CD4-positive, alpha-beta T cell treated with Interferon gamma for 1 hour (primary cell): ENCODE results near the gene C19orf85.
A peak's percentile ranks its signal among the peaks of the same experiment; 100 is the strongest.

Experiments used
- DNase-seq: peaks from one replicate; pipeline ENCODE4 v3.0.0-alpha.2; 2020

The C19orf85 gene

DNA sequence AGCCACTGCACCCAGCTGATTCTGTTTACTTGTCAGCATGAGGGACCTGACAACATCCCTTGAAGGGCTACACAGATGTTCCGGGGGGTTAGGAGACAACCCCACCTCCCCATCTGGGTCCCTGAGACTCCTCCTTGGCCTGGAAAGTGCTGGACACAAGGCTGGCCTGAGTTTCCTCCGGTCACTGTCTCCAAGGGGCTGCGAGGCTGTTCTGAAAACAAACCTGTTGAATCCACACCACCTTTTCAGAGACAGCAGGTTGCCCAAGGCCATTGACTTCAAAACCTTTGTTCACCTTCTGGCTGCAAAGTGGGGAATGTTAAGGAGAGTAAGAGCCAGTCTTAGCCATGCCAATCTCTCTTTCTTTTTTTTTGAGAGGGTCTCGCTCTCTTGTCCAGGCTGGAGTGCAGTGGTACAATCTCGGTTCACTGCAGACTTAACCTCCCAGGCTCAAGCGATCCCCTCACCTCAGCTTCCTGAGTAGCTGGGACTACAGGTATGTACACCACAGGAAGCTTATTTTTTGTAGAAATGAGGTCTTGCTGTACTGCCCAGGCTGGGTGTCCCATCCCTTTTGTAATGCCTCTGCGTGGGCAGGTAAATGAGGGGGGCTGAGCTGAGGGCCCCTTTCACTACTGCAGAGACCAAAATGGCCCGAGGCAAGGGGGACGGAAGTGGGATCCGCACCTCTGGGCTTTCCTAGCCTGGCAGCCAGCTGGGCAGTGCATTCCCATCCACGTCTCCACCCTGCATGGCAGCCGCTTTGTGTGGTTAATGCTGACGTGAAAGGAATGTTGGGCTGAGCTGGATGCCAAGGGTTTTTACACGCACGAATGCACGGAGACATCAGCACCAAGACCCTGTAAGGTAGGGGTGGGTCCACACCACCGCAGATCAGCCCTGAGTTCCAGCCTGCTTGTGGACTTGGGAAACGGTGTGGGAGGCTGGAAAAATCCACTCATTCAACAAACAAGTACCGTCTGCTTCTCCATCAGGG, 10.0 kb upstream of the C19orf85 start:
- DNase-seq = no peak

DNA sequence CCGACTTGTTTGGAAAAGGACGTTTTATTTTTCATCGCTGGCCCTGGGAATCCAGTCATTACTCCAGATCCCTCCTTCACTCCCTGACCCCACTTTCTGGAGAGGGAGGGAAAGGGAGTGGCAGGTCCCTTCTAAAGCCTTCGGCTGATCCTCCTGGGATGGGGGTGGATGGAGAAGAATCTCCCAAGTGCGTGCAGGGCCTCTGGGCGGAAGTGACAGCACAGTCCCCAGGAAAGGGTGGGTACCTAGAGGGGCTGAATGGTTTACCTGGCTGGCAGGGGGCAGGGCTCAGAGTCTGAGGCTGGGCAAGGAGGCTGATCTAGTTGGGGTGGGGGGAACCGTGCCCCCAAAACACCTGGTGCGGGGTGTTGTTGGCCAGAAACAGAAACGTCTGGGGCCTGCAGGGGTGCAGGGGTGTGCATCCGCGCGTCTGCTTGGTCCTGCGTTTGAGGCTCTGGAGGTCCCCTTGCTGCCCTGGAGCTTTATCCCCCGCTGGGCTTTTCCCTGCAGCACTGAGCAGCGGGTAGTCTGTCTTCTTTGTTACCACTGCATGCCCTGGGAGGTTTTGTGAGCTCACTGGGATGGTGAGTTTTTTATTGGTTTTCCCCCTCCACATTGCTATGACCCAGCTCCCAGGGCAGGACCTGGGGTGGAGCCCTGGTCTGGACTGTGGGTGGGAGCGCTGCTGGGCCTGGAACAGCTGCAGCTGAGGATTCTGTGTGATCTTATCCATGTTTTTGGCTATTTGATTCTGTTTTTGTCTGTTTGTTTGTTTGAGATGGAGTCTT, 8.9 kb upstream of the C19orf85 start:
- no peak for DNase-seq

DNA sequence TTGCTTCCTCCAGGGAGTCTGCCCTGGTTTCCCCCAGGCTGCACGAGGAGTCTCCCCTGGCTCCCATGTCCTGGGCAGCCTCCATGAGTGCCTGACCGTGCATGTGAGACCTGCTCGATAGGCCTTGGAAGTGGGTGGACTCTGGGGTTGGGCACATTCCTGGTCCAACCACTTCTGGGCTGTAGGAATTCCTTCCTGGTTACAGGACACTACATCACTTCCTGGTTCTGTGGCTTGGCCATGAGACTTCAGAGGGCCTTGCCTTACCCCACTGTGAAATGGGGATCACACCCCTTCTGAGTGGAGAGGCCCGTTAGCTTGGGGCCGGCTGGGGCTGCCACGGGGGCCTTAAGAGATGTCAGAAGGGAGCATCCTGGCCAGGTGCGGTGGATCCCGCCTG, 7.9 kb upstream of the C19orf85 start:
- no peak for DNase-seq

DNA sequence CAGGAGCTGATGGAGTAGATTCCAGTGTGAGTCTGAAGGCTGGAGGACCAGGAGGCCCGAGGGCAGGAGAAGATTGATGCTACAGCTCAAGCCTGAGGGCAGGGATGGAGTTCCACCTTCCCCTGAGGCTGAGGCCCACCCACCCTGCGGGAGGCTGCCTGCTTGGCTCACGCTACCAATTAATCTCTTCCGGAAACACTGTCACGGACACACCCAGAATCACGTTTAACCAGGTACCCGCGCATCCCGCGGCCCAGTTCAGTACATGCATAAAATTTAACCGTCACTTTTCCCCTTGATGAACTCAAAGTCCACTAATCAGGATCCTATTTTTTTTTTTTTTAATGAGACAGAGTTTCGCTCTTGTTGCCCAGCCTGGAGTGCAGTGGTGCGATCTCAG, 6.7 kb upstream of the C19orf85 start:
- no peak for DNase-seq

DNA sequence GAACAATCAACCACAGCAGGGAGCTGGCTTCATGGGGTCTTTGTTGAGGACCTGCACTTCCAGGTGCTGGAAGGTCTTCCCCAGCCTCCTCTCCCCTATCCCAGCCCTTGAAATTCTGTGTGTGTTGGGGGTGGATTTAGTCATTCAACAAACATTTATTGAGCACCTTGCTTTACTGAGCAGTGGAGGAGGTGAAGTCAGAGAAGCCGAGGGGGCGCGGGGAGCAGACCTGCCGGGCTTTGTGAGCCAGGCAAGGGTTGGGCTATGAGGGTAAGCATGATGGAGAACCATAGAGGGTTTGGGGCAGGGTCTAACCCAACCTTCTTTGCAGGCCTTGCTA, 3.5 kb upstream of the C19orf85 start:
- DNase-seq = no peak

DNA sequence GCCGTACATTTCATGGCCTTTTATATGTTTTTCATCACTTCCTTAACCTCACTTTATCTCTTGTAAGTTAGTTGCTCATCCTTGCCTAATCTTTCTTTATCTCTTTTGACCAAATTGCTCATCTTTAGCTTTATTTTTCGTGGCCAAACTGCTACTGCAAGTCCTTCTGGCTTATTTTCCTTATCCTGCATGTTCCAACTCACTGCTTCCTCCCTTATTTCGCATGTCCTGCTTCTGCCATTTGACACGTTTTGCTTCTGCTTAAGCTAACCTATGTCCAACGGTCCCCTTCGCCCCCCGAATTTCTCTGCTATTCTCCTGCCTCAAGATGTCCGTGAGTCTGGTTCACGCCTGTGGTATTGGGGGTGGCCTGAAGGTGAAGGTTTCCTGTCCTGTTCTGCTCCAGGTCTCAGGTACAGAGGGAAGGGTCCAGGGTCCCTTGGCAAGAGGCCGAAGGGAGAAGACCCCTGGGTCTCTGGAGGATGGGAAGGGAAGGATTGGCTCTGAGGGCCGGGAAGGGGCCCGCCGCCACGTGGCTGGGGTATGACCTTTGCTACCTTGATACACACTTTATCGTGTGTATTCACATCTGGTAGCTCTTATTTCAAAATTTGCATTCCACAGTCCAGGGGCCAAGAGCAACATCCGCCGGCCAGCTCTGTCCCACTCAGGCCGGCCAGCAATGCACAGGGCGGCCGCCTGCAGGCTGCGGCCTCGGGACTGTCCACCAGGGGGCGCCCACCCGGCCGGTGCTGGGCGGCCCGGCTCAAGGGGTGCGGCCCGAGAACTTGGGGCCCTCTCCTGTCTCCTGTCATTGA, 2.9 kb upstream of the C19orf85 start:
- peak; percentile 52 for DNase-seq

DNA sequence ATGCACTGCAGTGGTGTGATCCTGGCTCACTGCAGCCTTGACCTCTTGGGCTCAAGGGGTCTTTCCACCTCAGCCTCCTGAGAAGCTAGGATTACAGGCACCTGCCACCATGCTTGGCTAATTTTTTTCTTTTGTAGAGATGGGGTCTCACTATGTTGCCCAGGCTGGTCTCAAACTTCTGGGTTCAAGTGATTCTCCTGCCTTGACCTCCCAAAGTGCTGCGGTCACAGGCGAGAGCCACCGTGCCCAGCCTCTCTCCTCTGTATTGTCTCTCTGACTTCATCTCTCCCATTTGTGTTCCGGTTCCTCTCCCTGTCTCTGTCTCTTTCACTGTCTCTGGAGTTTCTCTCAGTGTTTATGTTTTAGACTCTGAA, 1.7 kb upstream of the C19orf85 start:
- no peak for DNase-seq

DNA sequence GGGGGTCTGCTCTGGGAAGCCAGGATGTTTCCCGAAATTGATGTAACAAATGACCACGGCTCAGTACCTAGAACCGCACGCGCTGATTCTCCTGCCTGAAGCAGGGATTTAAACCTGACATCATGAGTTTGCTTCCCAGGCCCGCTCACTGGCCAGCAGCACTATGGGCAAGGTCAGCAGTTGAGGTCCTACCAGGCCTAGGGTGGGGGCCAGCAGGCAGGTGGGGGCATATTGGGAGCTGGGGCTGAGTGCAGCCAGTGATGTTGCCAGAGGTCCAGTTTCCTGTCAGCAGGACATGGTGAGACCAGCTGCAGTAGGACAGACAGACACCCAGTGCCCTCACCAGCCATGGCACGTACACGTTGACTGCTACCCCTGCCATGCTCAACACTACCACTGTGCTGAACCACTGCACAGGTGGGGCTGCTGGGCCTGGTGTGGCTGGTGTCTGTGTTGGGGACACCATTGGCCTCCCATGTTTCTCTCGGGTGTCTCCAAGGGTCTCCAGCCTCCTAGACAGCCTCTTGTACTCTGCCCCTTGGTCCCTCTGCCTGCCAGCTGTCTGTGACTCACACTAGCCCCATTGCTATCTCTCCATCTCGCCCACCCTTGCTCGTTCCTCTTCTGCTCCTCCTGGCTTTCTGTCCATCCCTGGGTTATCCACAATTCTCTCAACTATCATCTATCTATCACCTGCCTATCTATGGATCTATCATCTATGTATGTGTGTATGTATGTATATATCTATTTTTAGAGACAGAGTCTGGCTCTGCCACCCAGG, 1.1 kb upstream of the C19orf85 start:
- DNase-seq = no peak

DNA sequence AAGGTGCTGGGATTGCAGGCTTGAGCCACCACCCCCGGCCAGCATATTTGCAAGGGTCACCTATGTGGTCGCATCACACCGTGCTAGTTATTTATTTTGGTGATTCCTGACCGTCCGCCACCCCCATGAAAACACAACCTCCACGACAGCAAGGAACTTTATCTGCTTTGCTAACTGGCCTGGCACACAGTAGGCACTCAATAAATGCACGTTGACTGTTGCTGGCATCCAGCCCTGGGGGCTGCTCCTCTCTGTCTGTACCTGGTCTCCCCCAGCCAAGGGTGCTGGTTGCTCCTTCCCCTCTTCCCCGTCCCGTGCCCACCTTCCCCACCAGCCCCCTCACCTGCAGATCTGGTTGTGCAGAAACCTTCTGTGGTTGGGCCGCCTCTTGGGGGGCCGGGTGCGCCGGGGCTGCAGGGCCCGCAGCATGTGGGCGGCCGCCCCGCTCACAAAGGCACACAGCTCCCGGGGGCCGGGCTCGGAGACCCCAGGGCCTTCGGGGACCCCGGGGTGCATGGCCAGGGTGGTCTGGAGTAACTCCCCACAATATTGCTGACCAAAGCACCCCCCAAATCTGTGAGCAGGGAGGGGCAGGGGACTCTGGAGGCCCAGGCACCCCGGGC, 401 bp downstream of the C19orf85 start:
- no peak for DNase-seq

DNA sequence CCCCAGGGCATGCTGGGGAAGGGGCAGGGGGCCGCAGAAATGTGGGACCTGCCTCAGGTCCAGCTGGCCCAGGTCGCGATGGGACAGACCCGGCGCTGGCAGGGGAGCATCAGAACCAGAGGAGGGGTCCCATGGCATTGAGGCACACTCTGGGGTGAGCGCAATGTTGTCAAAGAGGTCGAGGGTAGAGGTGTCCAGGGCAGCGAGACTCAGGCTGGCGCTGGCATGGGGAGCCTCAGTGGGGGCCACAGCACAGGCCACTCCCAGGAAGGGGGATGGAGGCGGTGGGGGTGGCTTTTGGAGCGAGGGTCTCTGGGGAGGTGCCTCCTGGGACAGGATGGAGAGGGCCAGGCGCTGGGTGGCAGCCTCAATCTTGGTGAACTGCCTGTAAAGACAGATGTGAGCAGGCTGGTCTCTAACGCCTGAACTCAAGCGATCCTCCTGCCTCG, 944 bp downstream of the C19orf85 start:
- no peak for DNase-seq

DNA sequence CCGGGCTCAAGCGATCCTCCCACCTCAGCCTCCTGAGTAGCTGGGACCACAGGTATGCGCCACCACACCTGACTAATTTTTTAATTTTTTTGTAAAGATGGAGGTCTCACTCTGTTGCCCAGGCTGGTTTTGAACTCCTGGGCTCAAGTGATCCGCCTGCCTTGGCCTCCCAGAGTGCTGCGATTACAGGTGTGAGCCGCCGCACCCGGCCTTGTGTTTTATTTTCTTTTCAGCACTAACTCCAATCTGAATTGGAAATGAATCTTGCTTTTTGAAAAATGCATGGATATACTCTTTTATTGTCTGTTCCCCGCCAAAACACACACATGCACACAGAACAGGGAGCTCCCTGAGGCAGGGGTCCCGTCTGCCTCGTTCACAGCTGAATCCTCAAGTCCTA, 1.8 kb downstream of the C19orf85 start:
- no peak for DNase-seq

DNA sequence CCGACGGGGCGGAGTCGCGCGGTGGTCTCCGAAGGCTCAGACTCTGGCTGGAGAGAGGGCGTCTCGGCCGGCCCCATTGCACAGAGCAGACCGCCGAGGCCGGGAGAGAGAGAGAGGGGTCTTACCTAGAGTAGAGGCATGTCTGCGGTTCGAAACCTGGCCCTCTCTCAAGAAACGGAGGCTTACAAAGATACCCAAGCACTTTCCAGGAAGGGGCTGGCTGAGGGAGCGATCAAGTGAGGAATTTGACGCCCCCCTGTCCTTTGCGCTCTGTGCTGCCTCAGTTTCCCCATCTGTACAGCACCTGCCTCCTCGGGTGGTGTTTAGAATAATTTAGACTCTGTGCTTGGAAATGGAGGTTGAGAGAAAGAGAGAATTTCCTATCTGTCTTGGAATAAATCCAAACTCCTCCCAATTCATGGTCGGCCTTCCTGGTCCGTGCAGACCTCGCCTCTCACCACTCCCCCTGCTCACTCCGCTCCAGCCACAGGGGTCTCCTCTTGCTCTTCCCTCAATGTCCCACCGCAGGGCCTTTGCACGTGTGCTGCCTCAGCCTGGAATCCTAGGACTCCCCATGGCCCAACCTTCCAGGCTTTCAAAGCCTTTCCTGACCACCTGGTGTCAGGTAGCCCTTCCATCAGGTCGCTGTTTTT, 2.5 kb downstream of the C19orf85 start:
- no peak for DNase-seq

DNA sequence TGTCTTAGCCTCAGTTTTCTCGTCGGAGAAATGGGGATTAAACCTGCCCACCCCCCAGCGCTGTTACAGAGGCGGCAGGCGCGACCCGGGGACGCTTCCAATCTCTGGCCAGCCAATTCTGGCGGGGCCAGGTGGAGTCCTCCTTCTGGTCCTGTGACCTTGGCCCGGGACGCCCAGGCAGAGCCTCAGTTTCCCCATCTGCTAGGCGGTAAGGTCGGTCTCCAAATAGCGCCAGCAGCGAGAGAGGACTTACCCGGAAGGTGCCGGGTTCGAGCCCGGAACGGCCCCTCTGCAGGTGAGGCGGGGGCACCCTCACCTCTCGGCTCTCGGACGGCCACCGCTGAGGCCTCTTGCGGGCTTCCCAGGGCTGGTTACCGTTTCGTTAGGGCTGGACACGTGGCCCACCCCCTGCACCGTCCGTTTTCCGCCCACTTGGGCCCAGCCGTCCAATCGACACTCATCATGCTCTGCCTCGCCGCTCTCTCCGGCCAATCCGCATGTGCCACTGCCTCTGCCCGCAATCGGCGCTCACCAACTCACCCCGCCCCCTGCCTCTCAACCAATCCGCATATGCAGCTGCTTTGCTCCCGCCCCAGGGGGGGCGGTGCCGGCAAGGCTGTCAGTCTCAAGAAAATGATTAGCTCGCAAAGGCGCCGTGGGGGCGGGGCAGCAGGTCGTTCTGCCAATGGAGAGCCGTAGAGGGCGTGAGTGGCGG, 3.1 kb downstream of the C19orf85 start, which contains the start of gene ISOC2:
Gene ISOC2, minus strand, starts transcription at position 384 of the 715 bp plus-strand sequence. CDS start 5,156 bp downstream, outside the sequence.
- peak; percentile 100 for DNase-seq

DNA sequence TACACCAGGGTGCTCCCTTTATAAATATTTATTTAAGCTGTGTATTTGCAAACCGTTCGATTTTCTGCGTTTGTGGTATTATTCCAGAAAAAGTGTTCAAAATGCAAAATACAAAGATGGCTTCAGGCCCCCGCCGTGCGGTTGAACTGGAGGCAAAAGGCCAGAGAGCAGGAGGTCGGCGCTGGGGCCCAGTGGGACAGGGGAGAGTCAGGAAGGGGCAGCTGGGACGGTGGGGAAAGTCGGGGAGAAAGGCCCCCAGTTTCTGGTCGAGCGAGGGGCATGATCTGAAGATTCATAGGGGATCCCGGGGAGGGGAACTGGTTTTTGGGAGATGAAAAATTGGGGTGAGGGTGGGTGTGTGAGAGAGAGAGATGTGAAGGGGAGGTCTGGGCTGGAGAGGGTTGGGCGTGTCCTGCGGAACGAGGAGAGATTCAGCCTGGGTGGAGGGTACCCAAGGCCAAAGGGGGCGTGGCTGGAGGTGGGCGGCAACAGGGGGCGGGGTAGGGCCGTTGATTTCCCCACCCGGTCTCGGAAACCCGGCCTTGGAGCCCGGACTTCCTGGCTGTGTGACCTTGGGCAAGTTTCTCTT, 3.8 kb downstream of the C19orf85 start:
- DNase-seq = no peak

DNA sequence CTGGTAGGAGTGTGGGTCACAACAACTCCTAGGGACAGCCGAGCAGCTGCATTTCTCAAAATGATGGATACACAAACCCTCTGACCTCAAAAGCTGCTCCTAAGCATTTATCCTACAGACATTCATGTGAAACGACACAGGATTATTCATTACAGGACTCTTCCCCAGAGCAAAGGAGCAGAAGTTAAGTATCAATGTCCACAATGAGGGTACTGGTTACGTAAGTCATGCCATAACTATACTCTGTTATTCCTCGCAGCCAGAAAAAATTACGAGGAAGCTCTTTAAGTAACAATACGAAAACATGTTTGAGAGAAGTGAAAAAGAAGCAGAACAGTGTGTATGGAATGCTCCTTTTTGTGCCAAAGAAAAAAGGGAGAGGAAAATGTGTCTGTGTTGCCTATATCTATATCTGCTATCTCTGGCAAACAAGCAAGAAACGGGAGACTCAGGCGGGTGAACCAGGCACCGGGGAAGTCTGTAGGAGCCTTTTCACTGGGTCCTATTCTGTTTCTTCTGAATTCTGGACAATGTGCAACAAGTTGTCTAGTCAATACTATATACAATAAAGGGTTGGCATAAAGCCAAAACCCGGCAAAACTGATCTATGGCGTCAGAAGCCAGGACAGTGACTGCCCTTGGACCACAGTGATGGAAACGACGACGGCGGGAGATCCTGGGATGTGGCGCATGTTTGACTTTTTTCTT, 4.4 kb downstream of the C19orf85 start:
- no peak for DNase-seq

DNA sequence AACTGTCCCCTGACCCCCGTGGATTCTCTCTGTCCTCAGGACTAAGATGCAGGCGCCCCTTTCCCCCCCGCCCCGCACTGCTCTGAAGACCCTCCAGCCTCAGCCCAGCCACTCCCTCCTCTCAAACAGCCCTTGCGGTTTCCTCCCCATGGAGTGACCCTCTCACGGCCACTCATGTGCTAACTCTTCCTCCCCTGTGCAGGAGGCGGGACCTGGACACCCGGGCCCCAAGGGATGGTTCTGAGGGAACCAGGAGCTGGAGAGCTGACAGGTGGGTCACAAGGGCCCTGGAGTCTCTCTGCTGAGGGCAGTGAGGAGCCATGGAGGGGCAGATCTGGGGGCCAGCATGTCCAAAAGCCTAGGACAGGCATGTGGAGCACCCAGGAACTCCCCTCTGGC, 5.0 kb downstream of the C19orf85 start:
- no peak for DNase-seq

DNA sequence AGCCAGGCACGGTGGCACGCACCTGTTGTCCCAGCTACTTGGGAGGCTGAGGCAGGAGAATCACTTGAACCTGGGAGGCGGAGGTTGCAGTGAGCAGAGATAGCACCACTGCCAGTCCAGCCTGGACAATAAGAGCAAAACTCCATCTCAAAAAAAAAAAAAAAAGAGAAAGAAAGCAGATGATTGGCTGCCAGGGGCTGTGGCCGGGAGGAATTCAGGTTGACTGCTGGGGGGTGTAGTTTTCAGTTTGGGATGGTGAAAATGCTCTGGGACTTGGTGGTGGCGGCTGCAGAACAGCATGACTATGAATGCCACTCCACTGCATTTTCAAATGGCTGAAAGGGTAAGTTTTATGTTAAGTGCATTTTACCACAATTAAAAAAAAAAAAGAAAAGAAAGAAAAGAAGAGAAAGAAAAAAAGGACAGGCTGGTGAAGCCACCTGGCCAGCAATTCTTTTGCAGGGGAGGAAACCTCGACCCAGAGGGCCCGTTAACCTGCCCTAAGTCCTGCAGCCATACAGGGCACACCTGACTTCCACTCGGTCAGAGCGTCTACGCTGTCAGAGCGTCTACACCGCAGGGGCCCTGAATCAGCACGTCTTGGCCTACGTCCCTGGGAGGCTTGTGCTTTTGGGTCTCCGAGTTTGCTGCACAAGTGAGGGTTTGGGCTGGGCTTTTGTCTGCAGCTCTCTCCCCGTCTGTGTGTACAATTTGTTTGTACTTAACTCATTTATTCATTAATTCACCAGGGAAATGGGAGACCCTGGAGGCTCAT, 6.7 kb downstream of the C19orf85 start:
- DNase-seq = no peak

DNA sequence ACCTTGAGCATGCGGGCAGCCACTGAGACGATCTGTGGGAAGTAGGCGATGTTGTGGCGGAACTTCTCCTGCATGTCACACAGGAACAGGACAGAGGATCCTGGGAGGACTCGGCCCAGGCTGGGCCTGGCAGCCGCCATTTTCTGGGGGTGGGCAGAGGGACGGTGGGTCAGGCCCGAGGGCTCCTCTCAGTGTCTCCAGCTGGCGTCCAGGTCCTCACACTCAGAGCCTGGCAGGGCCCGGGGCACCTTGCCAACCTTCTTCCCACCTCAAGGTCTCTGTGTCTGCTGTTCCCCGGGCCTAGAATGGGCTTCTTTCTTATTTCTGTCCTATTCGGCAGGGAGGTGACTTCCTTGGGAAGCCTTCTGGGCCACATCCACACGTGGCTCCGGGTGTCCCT, 8.2 kb downstream of the C19orf85 start:
- no peak for DNase-seq
